Activated CD4-positive, alpha-beta memory T cell treated with anti-CD3 and anti-CD28 coated beads, Interleukin-2, amount 10 ng/mL, durations not matched to agents 7 days and 5 days (primary cell): Measurements from ENCODE around the gene MMP1. TPM values are rescaled to one million over a fixed set of nuclear protein-coding genes. Genes with fewer than 3 reads are reported as not detected.
A peak's percentile ranks its signal among the peaks of the same experiment; 100 is the strongest.

ENCODE experiments used
- CTCF ChIA-PET: fragments of 350-600 bp; sonication (Branson Sonifier 250); formaldehyde crosslinking; loops from one replicate; lab custom pipeline; 2021; ENCODE audit warnings: antibody characterized with exemption, inconsistent platforms; lab: Charles Lee
- POLR2A ChIA-PET: fragments of 350-600 bp; sonication (Branson Sonifier 250); formaldehyde crosslinking; loops from one replicate; lab custom pipeline; 2021; ENCODE audit warnings: antibody characterized with exemption; lab: Charles Lee
- DNase-seq: peaks from one replicate; pipeline ENCODE4 v3.0.0-alpha.2; 2020
- H3K27ac Mint-ChIP-seq: one replicate; pipeline ENCODE4 v1.8.0; 2021; ENCODE audit warnings: mild to moderate bottlenecking, mixed read lengths
- H3K27me3 Mint-ChIP-seq: one replicate; pipeline ENCODE4 v1.8.0; 2021; ENCODE audit warnings: mixed read lengths
- H3K36me3 Mint-ChIP-seq: one replicate; pipeline ENCODE4 v1.8.0; 2021; ENCODE audit warnings: low read depth, mixed read lengths
- H3K4me1 Mint-ChIP-seq: one replicate; pipeline ENCODE4 v1.8.0; 2021; ENCODE audit warnings: mixed read lengths
- H3K4me3 Mint-ChIP-seq: one replicate; pipeline ENCODE4 v1.8.0; 2021; ENCODE audit warnings: mild to moderate bottlenecking, mixed read lengths
- H3K9me3 Mint-ChIP-seq: one replicate; pipeline ENCODE4 v1.8.0; 2021; ENCODE audit warnings: mixed read lengths
- total RNA-seq, 2 experiments: library from RNA; stranded (reverse); gene quantifications; one replicate each; pipeline ENCODE4 v1.2.3, GENCODE V29; 2021

Gene MMP1
- total RNA-seq, result not detected

DNA sequence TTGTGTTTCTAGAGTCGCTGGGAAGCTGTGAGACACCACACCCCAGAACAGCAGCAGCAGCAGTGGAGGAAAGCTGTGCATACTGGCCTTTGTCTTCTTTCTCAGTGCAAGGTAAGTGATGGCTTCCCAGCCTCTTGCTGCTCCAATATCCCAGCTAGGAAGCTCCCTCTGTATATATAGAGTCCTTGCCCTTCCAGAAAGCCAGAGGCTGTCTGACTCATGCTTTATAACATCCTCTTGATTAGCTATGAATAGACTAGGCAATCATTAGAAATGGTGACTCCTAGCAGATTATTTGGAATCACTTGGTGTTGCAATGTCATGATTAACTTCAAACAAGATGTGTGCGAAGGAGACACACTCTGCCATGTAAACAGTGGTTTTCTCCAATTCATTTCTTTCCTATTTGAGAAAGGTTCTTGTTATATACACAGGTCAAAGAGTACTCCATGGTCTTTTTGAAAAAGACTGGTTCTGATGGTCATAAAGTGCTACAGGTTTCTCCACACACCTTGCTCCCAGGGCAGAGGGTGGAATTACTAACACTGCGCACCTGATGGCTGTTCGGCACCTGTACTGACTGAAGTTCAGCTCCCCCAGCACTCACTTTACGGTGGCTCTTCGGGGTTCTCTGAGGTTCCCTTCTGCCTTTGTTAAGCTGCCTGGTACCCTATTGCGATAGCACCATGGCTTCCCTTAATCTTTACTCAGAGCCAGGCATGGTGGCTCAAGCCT lies at the start of gene MMP1:
Gene MMP1 (minus strand): TSS at position 149 of the 735 bp plus-strand sequence. CDS start 68 bp downstream, at position 81.
- ChIA-PET POLR2A (no interaction called here), CTCF (no interaction called here)
- DNase-seq, result no peak
- H3K4me3 Mint-ChIP-seq, result no peak within 1 kb of the TSS
- H3K4me1 Mint-ChIP-seq, result no peaks in the 10 kb centered on the region
- no peak within 1 kb of the TSS for H3K27ac Mint-ChIP-seq
- no peaks in the 10 kb centered on the region for H3K36me3 Mint-ChIP-seq
- no peaks in the 10 kb centered on the region for H3K9me3 Mint-ChIP-seq
- H3K27me3 Mint-ChIP-seq, result no peaks in the 10 kb centered on the region

DNA sequence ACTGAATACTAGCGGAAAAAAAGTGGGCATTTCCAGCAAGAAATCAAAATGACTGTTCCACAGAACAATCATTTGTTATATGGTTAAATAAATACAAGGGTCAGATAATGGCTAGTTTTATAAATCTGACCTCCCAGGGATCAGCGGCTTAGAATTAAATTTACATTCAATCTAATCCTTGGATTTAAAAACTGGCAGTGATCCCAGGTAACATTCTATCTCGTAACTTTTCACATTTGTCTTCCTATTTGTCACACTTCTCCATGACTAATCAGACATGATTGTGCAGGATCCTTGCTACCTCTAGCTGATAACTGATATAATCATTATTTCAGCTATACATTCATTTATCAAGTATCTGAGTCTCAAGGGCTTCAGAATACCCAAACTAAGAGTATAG lies 48.3 kb upstream of the MMP1 start:
- no peaks in the 10 kb centered on the region for H3K9me3 Mint-ChIP-seq
- H3K27me3 Mint-ChIP-seq, result peaks cover 2% of the 10 kb centered on the region
- H3K4me1 Mint-ChIP-seq, result no peaks in the 10 kb centered on the region
- no peak for DNase-seq
- no peak overlapping the region for H3K4me3 Mint-ChIP-seq
- no peak overlapping the region for H3K27ac Mint-ChIP-seq
- CTCF ChIA-PET, result no interaction called here
- no peaks in the 10 kb centered on the region for H3K36me3 Mint-ChIP-seq
- POLR2A ChIA-PET, result no interaction called here

DNA sequence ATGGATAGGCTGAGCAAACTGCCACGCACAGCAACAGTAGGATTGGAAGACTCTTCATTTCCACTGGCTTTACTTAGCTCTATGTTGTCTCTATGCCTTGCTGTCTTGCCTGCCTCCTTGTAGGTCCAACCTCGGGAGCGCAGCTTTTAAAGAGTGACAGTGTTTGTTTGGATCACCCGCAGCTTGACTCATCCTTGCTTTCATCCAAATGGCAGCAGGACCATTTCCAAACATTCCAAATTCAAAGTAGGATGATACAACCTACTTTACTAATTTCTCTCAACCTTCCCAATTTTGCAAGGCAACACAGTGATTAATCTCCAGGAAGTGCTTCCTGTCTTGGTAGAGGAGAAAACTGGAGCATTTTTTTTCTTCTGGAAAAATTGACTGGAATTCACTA lies 45.5 kb upstream of the MMP1 start, which contains the start of gene MMP3:
Gene MMP3 (minus strand): TSS at position 121 of the 400 bp plus-strand sequence. CDS start 63 bp downstream, at position 58.
- no peak for DNase-seq
- no peak within 1 kb of the TSS for H3K4me3 Mint-ChIP-seq
- no peaks in the 10 kb centered on the region for H3K4me1 Mint-ChIP-seq
- H3K36me3 Mint-ChIP-seq, result no peaks in the 10 kb centered on the region
- ChIA-PET POLR2A (no interaction called here), CTCF (interaction anchor here (0.7 kb wide), 1 partner anchor 12 kb away, joined by 3 read pairs; no protein-coding TSS in a partner anchor)
- peaks cover 2% of the 10 kb centered on the region for H3K27me3 Mint-ChIP-seq
- no peak within 1 kb of the TSS for H3K27ac Mint-ChIP-seq
- no peaks in the 10 kb centered on the region for H3K9me3 Mint-ChIP-seq

DNA sequence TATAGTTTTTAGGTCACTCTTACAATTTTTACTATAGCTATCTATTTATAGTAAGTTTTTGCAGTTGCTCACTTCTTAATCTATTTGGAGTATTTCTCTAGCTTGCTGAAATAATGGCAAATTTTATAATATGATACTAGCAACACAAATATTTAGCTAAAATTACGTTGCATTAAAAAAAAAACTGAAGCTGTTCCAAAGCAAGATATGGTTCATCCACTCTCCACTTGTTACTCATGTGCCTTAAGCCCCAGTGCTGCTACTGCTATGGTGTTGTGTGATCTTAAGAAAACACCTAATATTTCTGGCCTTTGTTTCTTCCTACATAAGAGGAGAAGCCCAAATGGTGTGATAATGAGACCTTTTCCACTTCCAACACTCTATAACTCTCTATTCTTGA lies 45.0 kb upstream of the MMP1 start:
- DNase-seq, result no peak
- no peak overlapping the region for H3K4me3 Mint-ChIP-seq
- H3K27ac Mint-ChIP-seq, result no peak overlapping the region
- POLR2A ChIA-PET, result no interaction called here
- no peaks in the 10 kb centered on the region for H3K36me3 Mint-ChIP-seq
- H3K9me3 Mint-ChIP-seq, result no peaks in the 10 kb centered on the region
- CTCF ChIA-PET, result interaction anchor here (0.7 kb wide), 1 partner anchor 11 kb away, joined by 3 read pairs; no protein-coding TSS in a partner anchor
- peaks cover 2% of the 10 kb centered on the region for H3K27me3 Mint-ChIP-seq
- H3K4me1 Mint-ChIP-seq, result no peaks in the 10 kb centered on the region

DNA sequence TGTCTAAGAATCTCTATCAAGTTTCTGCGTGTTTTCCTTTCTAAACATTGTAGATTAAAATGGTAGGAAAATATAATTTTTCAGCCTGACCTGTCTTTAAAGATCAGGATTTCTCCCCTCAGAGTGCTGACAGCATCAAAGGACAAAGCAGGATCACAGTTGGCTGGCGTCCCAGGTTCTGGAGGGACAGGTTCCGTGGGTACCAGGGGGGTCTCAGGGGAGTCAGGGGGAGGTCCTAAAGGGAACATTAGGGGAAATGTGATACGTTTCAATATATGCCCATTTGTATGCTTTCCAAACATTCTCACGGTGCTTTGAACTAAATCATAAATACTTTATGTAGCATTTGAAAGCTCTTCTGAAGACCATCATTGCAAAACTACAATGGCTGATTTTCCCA lies 42.1 kb upstream of the MMP1 start:
- POLR2A ChIA-PET, result no interaction called here
- Mint-ChIP-seq H3K27ac (no peak overlapping the region), H3K4me3 (no peak overlapping the region), H3K9me3 (no peaks in the 10 kb centered on the region), H3K36me3 (no peaks in the 10 kb centered on the region), H3K4me1 (no peaks in the 10 kb centered on the region), H3K27me3 (peaks cover 3% of the 10 kb centered on the region)
- CTCF ChIA-PET, result no interaction called here
- no peak for DNase-seq

DNA sequence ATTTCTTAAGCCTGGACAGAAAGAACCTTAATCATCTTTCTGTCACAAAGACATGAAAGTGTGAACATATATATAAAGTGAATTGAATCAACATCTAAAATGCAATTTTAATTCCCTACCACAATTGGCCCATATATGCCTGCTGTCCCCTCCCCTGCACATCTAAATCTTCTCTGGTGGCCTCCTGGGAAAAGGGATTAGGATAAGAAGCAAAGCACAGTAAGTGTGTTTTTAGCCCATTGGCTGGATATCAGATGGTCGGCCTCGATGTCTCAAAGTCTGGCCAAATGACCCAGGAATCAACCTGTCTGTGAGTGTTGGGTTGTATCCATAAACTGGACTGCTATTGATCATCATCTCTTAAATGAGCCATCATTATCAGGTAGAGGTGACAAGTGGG lies 39.7 kb upstream of the MMP1 start:
- ChIA-PET CTCF (no interaction called here), POLR2A (no interaction called here)
- Mint-ChIP-seq H3K9me3 (no peaks in the 10 kb centered on the region), H3K4me3 (no peak overlapping the region), H3K27me3 (peaks cover 3% of the 10 kb centered on the region), H3K27ac (no peak overlapping the region), H3K4me1 (no peaks in the 10 kb centered on the region), H3K36me3 (no peaks in the 10 kb centered on the region)
- DNase-seq, result no peak

DNA sequence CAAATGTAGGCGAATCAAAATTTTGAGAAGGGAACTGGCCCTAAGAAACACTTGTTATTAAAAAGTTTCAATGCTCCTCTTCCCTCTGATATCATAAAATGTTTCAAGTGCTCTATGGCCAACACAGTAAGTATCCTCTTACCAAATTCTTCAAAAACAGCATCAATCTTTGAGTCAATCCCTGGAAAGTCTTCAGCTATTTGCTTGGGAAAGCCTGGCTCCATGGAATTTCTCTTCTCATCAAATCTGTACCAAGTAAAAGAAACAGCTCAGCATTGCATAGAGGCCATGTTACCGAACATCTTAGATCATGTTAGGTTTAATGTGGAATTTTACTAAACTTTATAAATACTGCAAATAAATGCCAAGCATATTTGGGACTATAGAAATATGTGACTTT lies 39.2 kb upstream of the MMP1 start:
- H3K4me3 Mint-ChIP-seq, result no peak overlapping the region
- no peak overlapping the region for H3K27ac Mint-ChIP-seq
- H3K27me3 Mint-ChIP-seq, result peaks cover 6% of the 10 kb centered on the region
- no peaks in the 10 kb centered on the region for H3K36me3 Mint-ChIP-seq
- no peaks in the 10 kb centered on the region for H3K9me3 Mint-ChIP-seq
- no peak for DNase-seq
- CTCF ChIA-PET, result no interaction called here
- POLR2A ChIA-PET, result no interaction called here
- no peaks in the 10 kb centered on the region for H3K4me1 Mint-ChIP-seq

DNA sequence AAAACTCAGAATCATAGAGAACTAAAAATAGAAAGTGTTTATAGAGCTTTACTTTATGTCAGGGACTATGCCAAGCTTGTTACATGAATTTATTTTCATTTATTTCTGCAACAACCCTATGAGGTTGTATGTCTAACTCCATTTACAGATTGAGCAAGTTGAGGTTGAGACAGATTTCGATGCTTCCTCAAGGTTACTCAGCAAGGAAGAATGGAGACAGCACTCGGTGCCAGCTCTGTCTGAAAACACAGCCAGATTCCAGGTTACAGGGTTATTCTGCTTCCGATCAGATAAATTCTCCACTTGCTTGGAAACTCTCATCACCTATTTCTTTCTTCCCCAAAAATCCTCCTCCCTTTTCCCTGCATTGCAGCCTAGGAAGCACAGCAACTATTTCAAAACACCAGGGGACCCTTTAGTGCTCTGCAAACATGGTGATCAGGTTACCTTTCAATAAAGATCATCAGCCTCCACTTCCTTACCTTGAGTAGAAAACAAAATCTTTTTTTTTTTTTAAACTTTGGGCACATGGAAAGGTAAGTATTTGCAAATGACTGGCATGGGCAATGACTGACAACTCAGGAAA lies 38.4 kb upstream of the MMP1 start:
- H3K27ac Mint-ChIP-seq, result no peak overlapping the region
- POLR2A ChIA-PET, result no interaction called here
- no peaks in the 10 kb centered on the region for H3K9me3 Mint-ChIP-seq
- H3K27me3 Mint-ChIP-seq, result peaks cover 13% of the 10 kb centered on the region
- H3K4me1 Mint-ChIP-seq, result no peaks in the 10 kb centered on the region
- no peak overlapping the region for H3K4me3 Mint-ChIP-seq
- H3K36me3 Mint-ChIP-seq, result no peaks in the 10 kb centered on the region
- DNase-seq, result no peak
- CTCF ChIA-PET, result no interaction called here

DNA sequence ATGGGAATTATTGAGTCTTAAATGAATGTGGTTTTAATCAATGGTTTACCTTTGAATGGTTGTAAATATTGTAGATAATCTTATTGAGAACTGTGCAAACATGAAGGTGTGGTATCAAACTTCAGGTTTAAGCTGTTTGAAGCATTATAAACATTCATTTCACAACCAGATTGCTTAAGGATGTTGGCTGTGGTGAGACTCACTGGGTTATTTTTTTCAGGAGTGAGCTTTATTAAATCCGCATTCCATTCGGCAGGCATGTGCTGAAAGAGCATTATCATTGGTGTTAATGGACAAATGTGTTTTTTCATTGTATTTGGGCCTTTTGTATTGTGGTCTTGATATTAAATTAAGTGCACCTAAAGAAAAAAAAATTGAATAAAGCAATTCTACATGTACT lies 35.8 kb upstream of the MMP1 start:
- Mint-ChIP-seq H3K36me3 (no peaks in the 10 kb centered on the region), H3K4me1 (no peaks in the 10 kb centered on the region), H3K27me3 (peaks cover 23% of the 10 kb centered on the region), H3K27ac (no peak overlapping the region), H3K4me3 (no peak overlapping the region), H3K9me3 (no peaks in the 10 kb centered on the region)
- DNase-seq, result no peak
- ChIA-PET POLR2A (no interaction called here), CTCF (no interaction called here)

DNA sequence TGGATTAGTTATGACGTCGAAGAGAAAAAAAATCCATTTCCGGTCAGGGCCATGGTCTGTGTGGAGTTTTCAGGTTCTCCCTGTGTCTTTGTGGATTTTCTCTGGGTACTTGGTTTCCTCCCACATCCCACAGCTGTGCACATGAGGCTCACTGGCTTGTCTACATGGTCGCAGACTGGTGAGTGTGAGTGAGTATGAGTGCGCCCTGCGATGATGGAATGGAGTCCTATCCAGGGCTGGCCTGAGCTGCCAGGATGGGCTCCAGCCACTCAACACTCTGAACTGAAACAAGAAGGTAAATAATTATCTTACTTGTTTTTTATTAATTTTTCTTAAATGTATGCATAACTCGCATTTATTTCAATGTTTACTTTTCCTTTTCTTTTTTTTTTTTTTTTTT lies 34.7 kb upstream of the MMP1 start:
- H3K27me3 Mint-ChIP-seq, result peaks cover 23% of the 10 kb centered on the region
- POLR2A ChIA-PET, result no interaction called here
- DNase-seq, result no peak
- H3K4me1 Mint-ChIP-seq, result no peaks in the 10 kb centered on the region
- no peaks in the 10 kb centered on the region for H3K9me3 Mint-ChIP-seq
- no peaks in the 10 kb centered on the region for H3K36me3 Mint-ChIP-seq
- H3K27ac Mint-ChIP-seq, result no peak overlapping the region
- CTCF ChIA-PET, result no interaction called here
- no peak overlapping the region for H3K4me3 Mint-ChIP-seq

DNA sequence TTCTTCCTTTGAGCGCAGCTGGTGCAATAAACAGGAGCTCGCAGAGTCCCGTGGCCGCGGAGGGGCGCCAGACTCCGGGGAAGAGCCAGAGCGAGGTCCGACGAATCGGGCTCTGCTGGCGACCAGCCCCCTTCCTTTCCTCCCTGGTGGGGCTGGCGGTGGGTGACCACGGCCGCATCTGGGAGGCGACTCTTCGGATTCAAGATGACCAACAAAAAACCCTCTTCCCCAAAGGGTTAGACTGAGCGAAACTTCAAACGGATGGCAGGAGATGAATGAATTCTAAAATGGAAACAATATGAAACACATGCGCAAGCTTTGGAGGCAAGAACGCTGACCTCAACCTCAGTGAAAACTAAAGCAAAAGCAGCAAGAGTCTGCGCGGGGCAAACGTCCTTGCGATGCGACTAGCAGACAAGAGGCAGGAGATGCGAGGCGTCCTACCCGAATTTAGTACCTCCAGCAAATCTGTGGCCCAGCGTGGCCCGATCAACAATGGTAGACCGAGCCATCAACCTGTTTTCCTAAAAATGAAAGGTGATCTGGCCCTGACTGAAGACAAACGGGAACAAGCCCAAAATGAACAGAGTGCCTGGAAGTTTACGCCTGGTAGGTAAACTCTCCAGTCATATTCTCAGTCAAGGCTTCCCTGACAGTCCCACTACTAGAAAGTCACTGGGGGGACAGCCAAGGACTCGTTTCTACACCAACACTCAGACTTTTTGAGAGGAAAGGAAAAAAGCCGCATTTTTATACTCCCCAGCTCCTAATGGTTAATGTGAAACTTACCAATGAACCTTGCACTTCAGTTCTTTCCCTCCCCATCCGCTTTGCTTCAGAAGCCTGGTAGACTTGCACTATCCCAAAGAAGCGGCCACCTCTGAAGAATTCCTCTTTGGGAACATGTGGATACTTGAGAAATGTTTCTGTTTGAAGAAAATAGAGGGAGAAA lies 33.8 kb upstream of the MMP1 start:
- H3K9me3 Mint-ChIP-seq, result no peaks in the 10 kb centered on the region
- no peak overlapping the region for H3K27ac Mint-ChIP-seq
- H3K36me3 Mint-ChIP-seq, result no peaks in the 10 kb centered on the region
- POLR2A ChIA-PET, result no interaction called here
- H3K4me1 Mint-ChIP-seq, result no peaks in the 10 kb centered on the region
- no peak overlapping the region for H3K4me3 Mint-ChIP-seq
- peak; percentile 23 for DNase-seq
- H3K27me3 Mint-ChIP-seq, result peaks cover 23% of the 10 kb centered on the region
- CTCF ChIA-PET, result interaction anchor here (1.1 kb wide), 1 partner anchor 11 kb away, joined by 3 read pairs; no protein-coding TSS in a partner anchor

DNA sequence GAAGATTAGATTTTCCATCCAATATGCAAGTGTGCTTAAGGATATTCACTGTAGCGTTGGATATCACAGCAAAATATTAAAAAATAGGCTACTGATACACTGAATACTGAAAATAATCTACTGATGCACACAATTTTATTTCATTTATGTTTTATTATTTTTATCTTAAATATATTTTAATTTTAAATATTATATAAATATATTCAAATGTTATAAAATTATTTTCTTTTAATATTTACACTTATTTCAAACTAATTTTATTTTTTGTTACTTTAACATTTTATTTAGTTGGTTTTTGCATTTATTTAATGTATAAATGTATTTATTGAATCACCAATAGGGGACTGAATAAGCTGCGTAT lies 33.1 kb upstream of the MMP1 start:
- ChIA-PET CTCF (interaction anchor here (1.1 kb wide), 1 partner anchor 12 kb away, joined by 3 read pairs; no protein-coding TSS in a partner anchor), POLR2A (no interaction called here)
- no peak overlapping the region for H3K4me3 Mint-ChIP-seq
- no peaks in the 10 kb centered on the region for H3K4me1 Mint-ChIP-seq
- no peaks in the 10 kb centered on the region for H3K36me3 Mint-ChIP-seq
- no peak overlapping the region for H3K27ac Mint-ChIP-seq
- H3K9me3 Mint-ChIP-seq, result no peaks in the 10 kb centered on the region
- H3K27me3 Mint-ChIP-seq, result peaks cover 23% of the 10 kb centered on the region
- no peak for DNase-seq
